ENCODE results near the gene COL23A1. TPM values are rescaled to one million over a fixed set of nuclear protein-coding genes. Genes with fewer than 3 reads are reported as not detected.

The COL23A1 gene
- total and polyA plus RNA-seq, 2 donors (not counting 1 experiment from before 2014, with no cell fraction given) = 0.20 TPM; not detected in 1

DNA sequence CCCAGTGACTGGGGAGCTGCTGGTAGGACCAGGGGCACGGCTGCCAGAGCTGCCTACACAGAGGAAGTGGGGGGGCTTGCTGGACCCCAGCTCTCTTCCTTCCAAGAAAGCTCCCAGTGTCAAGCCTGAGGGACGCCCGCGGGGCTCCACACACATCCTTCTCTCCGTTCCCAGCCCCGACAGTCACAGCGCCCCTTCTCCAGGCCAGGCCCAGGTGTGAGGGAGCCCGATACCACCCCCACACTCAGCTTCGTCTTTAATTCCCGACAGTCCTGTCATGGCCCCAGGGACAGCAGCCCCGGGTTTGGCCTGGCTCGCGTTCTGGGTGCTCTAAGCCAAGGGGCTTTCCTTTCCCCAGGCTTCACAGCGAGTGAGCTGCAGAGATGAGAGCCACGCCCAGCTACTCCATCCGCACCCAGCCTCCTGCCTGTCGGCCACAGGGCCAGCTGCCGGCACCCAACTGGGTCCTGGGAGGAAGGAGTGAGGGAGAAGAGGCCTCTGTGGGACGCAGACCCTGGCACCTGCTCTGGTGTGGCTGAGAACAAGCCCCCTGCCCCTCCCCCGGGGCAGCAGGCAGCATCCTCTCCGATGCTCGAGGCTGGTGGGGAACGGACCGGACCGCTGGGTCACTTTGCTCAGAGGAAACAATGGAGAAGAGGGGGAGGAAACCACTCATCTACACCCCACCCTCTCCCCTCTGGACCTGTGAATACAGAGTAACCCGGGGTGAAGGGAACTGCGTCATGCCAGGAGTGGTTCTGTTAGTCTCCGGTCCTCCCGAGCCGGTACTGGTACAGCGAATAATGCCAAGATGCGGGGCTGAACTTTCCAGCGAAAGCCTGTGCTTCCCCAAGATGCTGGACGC is 303.7 kb downstream of the COL23A1 start:
- Histone ChIP-seq H3K9ac (ENCODE audit: low read length) (no peak overlapping the region), H3K4me1 (ENCODE audit: control insufficient read depth in 2 of 2, insufficient read depth in 2 of 2, low read length in 2 of 2) (no peaks in the 10 kb centered on the region), H3K4me2 (replicated peaks; ENCODE audit: low read depth, low read length, poor library complexity, severe bottlenecking) (no peak overlapping the region), H2AFZ (ENCODE audit: insufficient read depth, low read depth, low read length, poor library complexity, severe bottlenecking) (no peak overlapping the region), H4K20me1 (ENCODE audit: control insufficient read depth, insufficient read depth, low read length, poor library complexity, severe bottlenecking) (no peaks in the 10 kb centered on the region), H3K79me2 (ENCODE audit: control insufficient read depth, insufficient read depth, low read length) (no peaks in the 10 kb centered on the region), H3K4me3 (ENCODE audit: control extremely low read depth in 1 of 5, extremely low read depth in 1 of 5, insufficient read depth in 1 of 5, low read depth in 2 of 5, low read length in 4 of 5) (no peak overlapping the region), H3K9me3 (ENCODE audit: control extremely low read depth in 1 of 3, control insufficient read depth in 2 of 3, insufficient read depth in 1 of 3, low read length in 2 of 3) (peaks cover 0 to 14% (median 11%) of the 10 kb centered on the region in 3 donors), H3K27ac (ENCODE audit: low read length in 2 of 2) (no peak overlapping the region), H3K36me3 (replicated peaks in 1 of 2; ENCODE audit: control extremely low read depth in 1 of 2, control insufficient read depth in 1 of 2, extremely low read depth in 1 of 2, insufficient read depth in 2 of 2, low read length in 1 of 2) (no peaks in the 10 kb centered on the region), H3K27me3 (replicated peaks in 1 of 4; ENCODE audit: control extremely low read depth in 1 of 4, control insufficient read depth in 3 of 4, insufficient read depth in 4 of 4, low read length in 3 of 4) (peaks cover 0 to 7% (median 0%) of the 10 kb centered on the region in 4 experiments)
- no peak overlapping the region for H3K27ac Mint-ChIP-seq
- POLR2A ChIA-PET = no interaction called here
- intact Hi-C loops (cut with micrococcal nuclease) = no loop called here
- peaks cover 13% of the 10 kb centered on the region for H3K9me3 Mint-ChIP-seq (ENCODE audit: insufficient read depth)
- WGBS (ENCODE audit: insufficient coverage) = 91% methylated on average over 25 of the region's 34 CpGs
- H3K27me3 Mint-ChIP-seq = peaks cover 29% of the 10 kb centered on the region
- CTCF ChIA-PET = interaction anchor here (0.8 kb wide), 1 partner anchor 9 kb away, joined by 3 read pairs; no protein-coding TSS in a partner anchor
- TF ChIP-seq, protein P1, sequence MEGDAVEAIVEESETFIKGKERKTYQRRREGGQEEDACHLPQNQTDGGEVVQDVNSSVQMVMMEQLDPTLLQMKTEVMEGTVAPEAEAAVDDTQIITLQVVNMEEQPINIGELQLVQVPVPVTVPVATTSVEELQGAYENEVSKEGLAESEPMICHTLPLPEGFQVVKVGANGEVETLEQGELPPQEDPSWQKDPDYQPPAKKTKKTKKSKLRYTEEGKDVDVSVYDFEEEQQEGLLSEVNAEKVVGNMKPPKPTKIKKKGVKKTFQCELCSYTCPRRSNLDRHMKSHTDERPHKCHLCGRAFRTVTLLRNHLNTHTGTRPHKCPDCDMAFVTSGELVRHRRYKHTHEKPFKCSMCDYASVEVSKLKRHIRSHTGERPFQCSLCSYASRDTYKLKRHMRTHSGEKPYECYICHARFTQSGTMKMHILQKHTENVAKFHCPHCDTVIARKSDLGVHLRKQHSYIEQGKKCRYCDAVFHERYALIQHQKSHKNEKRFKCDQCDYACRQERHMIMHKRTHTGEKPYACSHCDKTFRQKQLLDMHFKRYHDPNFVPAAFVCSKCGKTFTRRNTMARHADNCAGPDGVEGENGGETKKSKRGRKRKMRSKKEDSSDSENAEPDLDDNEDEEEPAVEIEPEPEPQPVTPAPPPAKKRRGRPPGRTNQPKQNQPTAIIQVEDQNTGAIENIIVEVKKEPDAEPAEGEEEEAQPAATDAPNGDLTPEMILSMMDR (IDR thresholded peaks at IDR 0.05) = no peak
- TF ChIP-seq EZH2 (IDR thresholded peaks at IDR 0.05; ENCODE audit: borderline replicate concordance, insufficient read depth, low read depth, low read length, poor library complexity, severe bottlenecking) = no peak
- ATAC-seq (ENCODE audit: low read depth) (no peak), DNase-seq (no peak)
- no peak overlapping the region for H3K4me3 Mint-ChIP-seq
- no peaks in the 10 kb centered on the region for H3K4me1 Mint-ChIP-seq

Measured in B cell (primary cell).